GM20000 (cell line): ENCODE data around the gene GALNTL6.

ENCODE experiments used
- DNase-seq: peaks from one replicate; pipeline ENCODE4 v3.0.0; 2012; ENCODE audit warnings: low spot score
- TF ChIP-seq, protein P1 (sequence below): IDR thresholded peaks from 2 replicates; pipeline ENCODE4 v1.5.1; 2012; ENCODE audit warnings: mild to moderate bottlenecking, control low read depth; ENCODE audit errors: extremely low read depth, missing control alignments

GALNTL6 gene

DNA sequence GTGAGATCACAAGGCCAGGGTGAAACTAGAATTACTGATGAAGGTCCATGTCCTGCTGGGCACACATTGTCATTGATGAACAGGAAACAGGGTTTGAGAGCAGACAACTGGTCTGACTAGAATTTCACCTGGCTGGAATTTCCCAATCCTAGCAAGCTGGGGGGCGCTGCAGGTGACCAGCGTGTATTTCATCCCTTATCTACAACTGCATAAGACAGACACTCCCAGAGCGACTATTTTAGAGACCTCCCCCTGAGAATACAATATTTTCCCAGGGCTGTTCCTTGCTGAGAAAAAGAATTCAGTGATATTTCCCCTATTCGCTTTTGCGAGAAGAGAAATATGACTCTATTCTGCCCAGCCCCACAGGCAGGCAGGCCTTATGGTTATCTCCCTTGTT is 922.8 kb downstream of the GALNTL6 start:
- no peak for DNase-seq
- TF ChIP-seq, protein P1, sequence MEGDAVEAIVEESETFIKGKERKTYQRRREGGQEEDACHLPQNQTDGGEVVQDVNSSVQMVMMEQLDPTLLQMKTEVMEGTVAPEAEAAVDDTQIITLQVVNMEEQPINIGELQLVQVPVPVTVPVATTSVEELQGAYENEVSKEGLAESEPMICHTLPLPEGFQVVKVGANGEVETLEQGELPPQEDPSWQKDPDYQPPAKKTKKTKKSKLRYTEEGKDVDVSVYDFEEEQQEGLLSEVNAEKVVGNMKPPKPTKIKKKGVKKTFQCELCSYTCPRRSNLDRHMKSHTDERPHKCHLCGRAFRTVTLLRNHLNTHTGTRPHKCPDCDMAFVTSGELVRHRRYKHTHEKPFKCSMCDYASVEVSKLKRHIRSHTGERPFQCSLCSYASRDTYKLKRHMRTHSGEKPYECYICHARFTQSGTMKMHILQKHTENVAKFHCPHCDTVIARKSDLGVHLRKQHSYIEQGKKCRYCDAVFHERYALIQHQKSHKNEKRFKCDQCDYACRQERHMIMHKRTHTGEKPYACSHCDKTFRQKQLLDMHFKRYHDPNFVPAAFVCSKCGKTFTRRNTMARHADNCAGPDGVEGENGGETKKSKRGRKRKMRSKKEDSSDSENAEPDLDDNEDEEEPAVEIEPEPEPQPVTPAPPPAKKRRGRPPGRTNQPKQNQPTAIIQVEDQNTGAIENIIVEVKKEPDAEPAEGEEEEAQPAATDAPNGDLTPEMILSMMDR = no peak

DNA sequence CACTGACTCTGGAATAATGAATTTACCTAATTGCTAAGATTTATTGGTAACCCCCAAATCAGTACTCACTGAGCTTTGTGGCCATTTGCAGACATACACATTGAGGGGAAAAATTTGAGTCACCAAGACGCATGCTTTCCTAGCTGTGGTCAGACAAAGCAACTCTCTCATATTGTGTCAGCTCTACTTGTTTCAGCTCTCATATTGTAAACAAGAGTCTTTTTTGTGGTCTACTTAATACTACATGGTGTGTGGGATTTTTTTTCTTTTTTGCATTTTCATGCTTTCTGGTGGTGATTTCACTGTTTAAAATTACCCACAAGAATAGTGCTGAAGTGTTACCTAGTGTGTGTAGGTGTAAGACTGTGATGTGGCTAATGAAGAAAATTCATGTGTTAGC is 927.2 kb downstream of the GALNTL6 start:
- TF ChIP-seq, protein P1 = no peak
- no peak for DNase-seq

DNA sequence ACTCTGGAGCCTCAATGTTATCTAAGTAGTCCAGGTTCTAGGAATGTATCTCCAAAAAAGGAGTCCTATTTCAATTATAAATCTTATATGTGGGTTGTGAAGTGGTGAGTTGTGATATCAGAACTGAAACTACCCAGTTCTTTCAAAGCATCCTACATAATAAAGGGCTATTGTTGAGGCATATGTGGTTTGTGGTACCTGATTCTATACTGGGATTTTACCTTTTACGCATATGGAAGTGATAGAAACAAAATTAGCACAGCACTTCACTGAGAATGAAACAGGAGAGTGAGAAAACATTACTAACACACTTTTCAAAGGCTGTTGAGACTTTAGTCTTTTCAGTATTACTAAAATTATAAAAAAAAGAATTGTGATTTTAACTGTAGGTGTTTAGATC is 937.7 kb downstream of the GALNTL6 start:
- peak; percentile 10 for DNase-seq

DNA sequence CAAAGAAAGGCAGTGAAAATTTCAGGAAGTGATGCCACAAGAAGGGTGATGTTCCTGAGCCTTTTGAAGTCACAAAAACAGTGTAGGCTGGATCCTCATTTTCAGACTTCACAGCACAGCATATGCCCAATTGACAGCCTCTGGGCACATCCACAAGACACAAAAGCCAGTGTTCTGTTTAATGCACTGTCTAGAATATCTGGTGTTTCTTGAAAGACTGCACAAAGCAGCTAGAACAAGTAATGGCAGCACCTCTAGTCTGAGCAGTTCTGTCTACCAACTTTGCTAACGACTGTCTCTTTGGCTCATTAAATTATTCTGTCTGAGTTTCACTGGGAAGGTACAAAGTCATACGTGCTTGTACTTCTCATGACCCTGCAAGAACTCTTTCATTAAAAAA is 938.3 kb downstream of the GALNTL6 start:
- TF ChIP-seq, protein P1 = no peak
- no peak for DNase-seq

More for the DNA sequence above, 937.7 kb downstream of the GALNTL6 start:
- TF ChIP-seq, protein P1 = no peak

DNA sequence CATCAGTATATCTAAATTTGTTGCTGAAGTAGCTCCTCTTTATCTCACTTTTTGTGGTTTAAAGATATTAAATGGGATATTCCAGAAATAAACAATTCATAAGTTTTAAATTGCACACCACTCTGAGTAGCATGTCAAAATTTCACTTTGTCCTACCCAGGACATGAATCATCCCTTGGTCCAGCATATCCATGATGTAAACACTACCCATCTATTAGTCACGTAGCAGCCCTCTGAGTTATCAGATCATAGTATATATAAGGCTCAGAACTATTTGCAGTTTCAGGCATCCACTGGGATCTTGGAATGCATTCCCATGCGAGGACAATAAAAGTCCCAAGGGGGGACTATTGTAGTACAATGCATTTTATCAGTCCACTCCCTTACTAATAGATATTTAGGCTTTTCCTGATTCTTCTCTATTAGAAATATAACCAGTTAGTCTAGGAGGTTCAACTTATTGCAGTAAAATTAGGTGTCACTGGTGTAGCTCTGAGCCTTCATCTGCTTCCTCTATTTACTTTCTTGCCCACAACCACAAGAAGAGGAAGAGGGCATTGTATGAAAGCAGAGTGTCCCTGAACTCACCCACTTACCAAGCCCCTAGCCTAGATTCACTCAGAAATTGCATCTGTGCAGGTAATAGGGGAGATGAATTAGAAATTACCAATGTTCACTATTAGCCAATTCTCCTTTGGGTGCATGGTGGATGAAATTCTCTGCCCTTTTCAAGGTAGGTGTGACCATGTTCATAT is 945.6 kb downstream of the GALNTL6 start:
- TF ChIP-seq, protein P1 = no peak
- no peak for DNase-seq

DNA sequence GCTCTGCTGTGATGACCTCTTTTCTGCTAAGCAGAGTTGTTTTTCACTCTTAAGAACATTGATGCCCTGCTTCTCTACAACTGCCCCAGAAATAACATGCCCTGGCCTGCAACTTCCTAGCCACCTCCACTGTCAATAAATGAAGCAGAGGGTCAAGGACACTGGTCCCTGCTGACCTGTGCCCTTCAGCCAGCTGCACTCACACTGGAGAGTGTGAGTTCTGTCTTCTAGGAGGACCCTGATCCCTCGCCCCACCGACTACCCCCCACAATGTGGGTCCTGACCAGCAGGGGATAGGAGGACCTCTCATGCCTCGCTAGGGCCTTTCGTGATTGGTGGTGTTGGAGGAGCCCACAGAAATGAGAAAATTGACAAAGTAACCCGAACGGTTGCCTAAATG is 947.3 kb downstream of the GALNTL6 start:
- DNase-seq = no peak
- TF ChIP-seq, protein P1 = no peak

DNA sequence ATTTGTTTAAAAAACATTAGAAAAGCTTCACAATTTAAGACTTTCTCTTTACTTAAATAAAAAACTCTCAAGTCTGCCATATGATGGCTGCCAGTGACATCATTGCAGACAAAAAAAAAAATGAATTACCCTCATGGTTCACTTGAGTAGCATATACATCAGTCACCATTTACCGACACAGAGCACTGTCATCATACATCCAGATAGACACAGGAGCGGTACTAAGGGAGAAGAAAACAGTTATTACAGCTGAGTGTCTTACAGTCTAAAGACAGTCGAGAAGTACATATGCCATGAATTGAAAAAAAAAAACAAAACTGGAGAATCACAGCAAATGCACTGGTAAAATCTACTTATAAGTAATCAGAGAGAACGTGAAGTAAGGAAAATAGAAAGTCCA is 949.7 kb downstream of the GALNTL6 start:
- TF ChIP-seq, protein P1 = no peak
- DNase-seq = no peak
